ENCODE data around the gene ARHGAP45. TPM values are rescaled to one million over a fixed set of nuclear protein-coding genes. Genes with fewer than 3 reads are reported as not detected.
"Not testable (repeated sequence)": the region's sequence is repeated elsewhere in the genome, so short reads cannot be mapped to it uniquely, and the experiment has no call there.

ARHGAP45 gene
- total RNA-seq, 1 experiment from 2014 or later: 45.3 TPM

- Histone ChIP-seq H3K36me3 (ENCODE audit: low read depth, low read length) (peaks cover 9% of the 10 kb centered on the region), H2AFZ (ENCODE audit: low read length) (no peak overlapping the region), H4K20me1 (ENCODE audit: low read length) (peaks cover 12% of the 10 kb centered on the region), H3K4me1 (ENCODE audit: insufficient read depth, low read length) (no peaks in the 10 kb centered on the region; the same call in 1 of the 2 replicates), H3K79me2 (ENCODE audit: low read length) (peaks cover 43% of the 10 kb centered on the region), H3K4me3 (ENCODE audit: low read length) (no peak overlapping the region), H3F3A (ENCODE audit: low read length, unreplicated experiment) (no peaks in the 10 kb centered on the region), H3K9me3 (ENCODE audit: low read length) (no peaks in the 10 kb centered on the region), H3K4me2 (ENCODE audit: low read length) (no peak overlapping the region), H3K27me3 (ENCODE audit: low read length) (no peaks in the 10 kb centered on the region), H3K27ac (ENCODE audit: low read length) (no peak overlapping the region), H3K9ac (ENCODE audit: low read length) (no peak overlapping the region), H3K9me2 (replicated peaks; ENCODE audit: low read length) (no peaks in the 10 kb centered on the region)
- ChIA-PET CTCF (no interaction called here), POLR2A (ENCODE audit: unreplicated experiment) (no interaction called here)
- intact Hi-C loops (cut with micrococcal nuclease): no loop called here
- BruUV-seq (replicated peaks): no TSS peak
- TF ChIP-seq EZH2 (IDR thresholded peaks at IDR 0.05; ENCODE audit: low read length, unreplicated experiment): no peak
- TF ChIP-seq CTCF (conservative IDR thresholded peaks at IDR 0.05; ENCODE audit: low read depth, low read length): no peak
- no peak for TF ChIP-seq EZH2phosphoT487 (IDR thresholded peaks at IDR 0.05; ENCODE audit: borderline replicate concordance, low read length)
- ATAC-seq (no peak), DNase-seq (no peak)
These were observed 61.1 kb downstream of the ARHGAP45 start for GRCh38 chr19:1128106-1128505.

- H3K27me3 ChIP-seq (ENCODE audit: low read length); H3K27ac ChIP-seq (ENCODE audit: low read length); H3K4me1 ChIP-seq (ENCODE audit: insufficient read depth, low read length); H3K4me3 ChIP-seq (ENCODE audit: low read length); H3K9ac ChIP-seq (ENCODE audit: low read length); H3K36me3 ChIP-seq (ENCODE audit: low read depth, low read length); H3K9me2 ChIP-seq (replicated peaks; ENCODE audit: low read length); H3K4me2 ChIP-seq (ENCODE audit: low read length); CTCF ChIA-PET; intact Hi-C loops (cut with micrococcal nuclease); H2AFZ ChIP-seq (ENCODE audit: low read length); BruUV-seq (replicated peaks); H3K9me3 ChIP-seq (ENCODE audit: low read length); H3F3A ChIP-seq (ENCODE audit: low read length, unreplicated experiment); DNase-seq; ATAC-seq: not testable (repeated sequence)
- POLR2A ChIA-PET (ENCODE audit: unreplicated experiment): interaction anchor here (0.6 kb wide), 1 partner anchor 25 kb away, joined by 4 read pairs; no protein-coding TSS in a partner anchor
- H3K79me2 ChIP-seq (ENCODE audit: low read length): peaks cover 53% of the 10 kb centered on the region
- H4K20me1 ChIP-seq (ENCODE audit: low read length): peaks cover 22% of the 10 kb centered on the region
These were observed 62.1 kb downstream of the ARHGAP45 start for GRCh38 chr19:1129084-1129483.

- Histone ChIP-seq H3K4me1 (ENCODE audit: insufficient read depth, low read length) (no peaks in the 10 kb centered on the region; the same call in 1 of the 2 replicates), H3K4me2 (ENCODE audit: low read length) (no peak overlapping the region), H3K27ac (ENCODE audit: low read length) (no peak overlapping the region), H3K4me3 (ENCODE audit: low read length) (no peak overlapping the region), H2AFZ (ENCODE audit: low read length) (no peak overlapping the region), H3K79me2 (ENCODE audit: low read length) (peaks cover 57% of the 10 kb centered on the region), H3K9ac (ENCODE audit: low read length) (no peak overlapping the region), H3F3A (ENCODE audit: low read length, unreplicated experiment) (no peaks in the 10 kb centered on the region), H3K36me3 (ENCODE audit: low read depth, low read length) (peaks cover 7% of the 10 kb centered on the region), H3K27me3 (ENCODE audit: low read length) (no peaks in the 10 kb centered on the region), H3K9me3 (ENCODE audit: low read length) (no peaks in the 10 kb centered on the region), H3K9me2 (replicated peaks; ENCODE audit: low read length) (no peaks in the 10 kb centered on the region), H4K20me1 (ENCODE audit: low read length) (peaks cover 25% of the 10 kb centered on the region)
- TF ChIP-seq EZH2 (IDR thresholded peaks at IDR 0.05; ENCODE audit: low read length, unreplicated experiment) (no peak), EZH2phosphoT487 (IDR thresholded peaks at IDR 0.05; ENCODE audit: borderline replicate concordance, low read length) (no peak), CTCF (conservative IDR thresholded peaks at IDR 0.05; ENCODE audit: low read depth, low read length) (no peak)
- ATAC-seq (no peak), DNase-seq (no peak)
- no TSS peak for BruUV-seq (replicated peaks)
- POLR2A ChIA-PET (ENCODE audit: unreplicated experiment): interaction anchor here (0.6 kb wide), 1 partner anchor 25 kb away, joined by 4 read pairs; no protein-coding TSS in a partner anchor
- CTCF ChIA-PET: no interaction called here
- intact Hi-C loops (cut with micrococcal nuclease): no loop called here
These were observed 62.6 kb downstream of the ARHGAP45 start for GRCh38 chr19:1129535-1129934.
